Activated T-helper 1 cell treated with anti-CD3 and anti-CD28 coated beads, Interleukin-12 subunit alpha, Interleukin-12 subunit beta, Interleukin-2, Interleukin-4 antibody, amounts not matched to agents 30 ng/mL and 10 ng/mL and 1 ng/mL, durations not matched to agents 14 hours and 24 hours and 36 hours (primary cell): ENCODE data around the gene AATF. TPM values are rescaled to one million over a fixed set of nuclear protein-coding genes. Genes with fewer than 3 reads are reported as not detected.

Experiments used
- DNase-seq: peaks from one replicate; pipeline ENCODE4 v3.0.0; 2021; ENCODE audit warnings: low spot score
- H3K27ac Mint-ChIP-seq: one replicate; pipeline ENCODE4 v1.8.0; 2021; ENCODE audit warnings: mild to moderate bottlenecking, mixed read lengths
- H3K27me3 Mint-ChIP-seq: one replicate; pipeline ENCODE4 v1.8.0; 2022; ENCODE audit warnings: mild to moderate bottlenecking, moderate library complexity, mixed read lengths; ENCODE audit not compliant: insufficient read depth
- H3K36me3 Mint-ChIP-seq: one replicate; pipeline ENCODE4 v1.8.0; 2021; ENCODE audit warnings: low read depth, mixed read lengths
- H3K4me1 Mint-ChIP-seq: one replicate; pipeline ENCODE4 v1.8.0; 2021; ENCODE audit warnings: low read depth, mixed read lengths
- H3K4me3 Mint-ChIP-seq: one replicate; pipeline ENCODE4 v1.8.0; 2021; ENCODE audit warnings: mild to moderate bottlenecking, moderate library complexity, mixed read lengths
- H3K9me3 Mint-ChIP-seq: one replicate; pipeline ENCODE4 v1.8.0; 2021; ENCODE audit warnings: mixed read lengths
- intact Hi-C: fragments of 100-400 bp; cut with micrococcal nuclease; formaldehyde crosslinking; loops from one replicate; pipeline ENCODE4 v1.15.1; 2024
- total RNA-seq: library from RNA; stranded (reverse); gene quantifications from 2 replicates; pipeline ENCODE4 v1.2.3, GENCODE V29; 2022

Gene AATF
- total RNA-seq, 1 donor from 2014 or later: 119 TPM

GRCh38 chr17:36921095-36921851 is 27.5 kb upstream of the AATF start:
- H3K4me3 Mint-ChIP-seq: peak overlapping the region; percentile 27
- peak overlapping the region; percentile 70 for H3K27ac Mint-ChIP-seq
- intact Hi-C loops: loop anchor here (2.0 kb wide), 1 partner anchor 70 kb away; no protein-coding TSS in a partner anchor
- H3K27me3 Mint-ChIP-seq: peaks cover 17% of the 10 kb centered on the region
- DNase-seq: no peak
- H3K9me3 Mint-ChIP-seq: no peaks in the 10 kb centered on the region
- no peaks in the 10 kb centered on the region for H3K36me3 Mint-ChIP-seq
- H3K4me1 Mint-ChIP-seq: peaks cover 24% of the 10 kb centered on the region

DNA sequence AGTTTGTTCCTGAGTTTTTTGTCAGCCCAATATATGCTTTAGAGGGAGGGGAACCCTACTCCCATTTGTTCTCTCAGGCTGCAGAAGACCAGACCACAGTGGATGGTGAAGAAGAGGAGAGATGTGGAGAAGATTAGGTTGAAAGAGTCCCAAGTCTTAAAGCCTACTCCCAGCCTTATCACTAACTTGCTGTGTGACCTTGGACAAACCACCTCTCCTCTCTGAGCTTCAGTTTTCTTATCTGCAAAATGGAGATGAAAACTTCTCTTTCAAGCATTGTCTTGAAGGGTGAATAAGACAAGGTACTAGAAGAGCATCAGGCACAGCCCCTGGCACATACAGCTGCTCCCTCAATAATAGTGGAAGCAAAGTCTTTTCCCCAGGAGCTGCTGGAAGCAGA is 26.6 kb upstream of the AATF start:
- no peaks in the 10 kb centered on the region for H3K9me3 Mint-ChIP-seq
- DNase-seq: no peak
- no peaks in the 10 kb centered on the region for H3K36me3 Mint-ChIP-seq
- no peak overlapping the region for H3K27ac Mint-ChIP-seq
- intact Hi-C loops: no loop called here
- H3K4me3 Mint-ChIP-seq: no peak overlapping the region
- peaks cover 24% of the 10 kb centered on the region for H3K4me1 Mint-ChIP-seq
- peaks cover 18% of the 10 kb centered on the region for H3K27me3 Mint-ChIP-seq

DNA sequence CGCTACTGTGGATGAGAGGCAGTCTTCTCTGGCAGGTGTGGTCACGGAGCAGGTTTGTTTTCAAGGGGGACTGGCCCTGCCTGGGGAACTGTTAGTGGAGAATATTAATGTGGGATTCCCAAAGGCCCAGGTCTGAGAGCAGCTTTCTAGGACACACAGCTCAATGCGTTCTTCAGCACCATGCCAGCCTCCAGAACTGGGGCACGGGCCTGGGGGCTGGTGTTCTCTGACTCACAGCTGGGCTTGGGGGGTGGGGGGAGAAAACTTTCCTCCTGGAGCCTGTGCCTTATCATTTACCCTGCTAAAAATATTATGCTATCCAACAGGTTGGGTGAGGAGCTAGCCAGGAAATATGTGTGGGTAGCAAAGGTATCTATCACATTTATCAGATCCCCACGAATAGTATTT is 24.9 kb upstream of the AATF start:
- Mint-ChIP-seq H3K27ac (no peak overlapping the region), H3K4me3 (no peak overlapping the region), H3K4me1 (peaks cover 24% of the 10 kb centered on the region), H3K36me3 (no peaks in the 10 kb centered on the region), H3K9me3 (no peaks in the 10 kb centered on the region), H3K27me3 (peaks cover 31% of the 10 kb centered on the region)
- DNase-seq: no peak
- intact Hi-C loops: no loop called here

GRCh38 chr17:36926226-36926625 is 22.5 kb upstream of the AATF start:
- H3K4me3 Mint-ChIP-seq: no peak overlapping the region
- no peaks in the 10 kb centered on the region for H3K36me3 Mint-ChIP-seq
- intact Hi-C loops: no loop called here
- H3K9me3 Mint-ChIP-seq: no peaks in the 10 kb centered on the region
- H3K4me1 Mint-ChIP-seq: peaks cover 14% of the 10 kb centered on the region
- H3K27me3 Mint-ChIP-seq: peaks cover 50% of the 10 kb centered on the region
- no peak overlapping the region for H3K27ac Mint-ChIP-seq
- no peak for DNase-seq

GRCh38 chr17:36926701-36927100 is 22.1 kb upstream of the AATF start:
- DNase-seq: no peak
- Mint-ChIP-seq H3K36me3 (no peaks in the 10 kb centered on the region), H3K27ac (no peak overlapping the region), H3K4me1 (peaks cover 14% of the 10 kb centered on the region), H3K27me3 (peaks cover 50% of the 10 kb centered on the region), H3K9me3 (no peaks in the 10 kb centered on the region), H3K4me3 (no peak overlapping the region)
- intact Hi-C loops: no loop called here

DNA sequence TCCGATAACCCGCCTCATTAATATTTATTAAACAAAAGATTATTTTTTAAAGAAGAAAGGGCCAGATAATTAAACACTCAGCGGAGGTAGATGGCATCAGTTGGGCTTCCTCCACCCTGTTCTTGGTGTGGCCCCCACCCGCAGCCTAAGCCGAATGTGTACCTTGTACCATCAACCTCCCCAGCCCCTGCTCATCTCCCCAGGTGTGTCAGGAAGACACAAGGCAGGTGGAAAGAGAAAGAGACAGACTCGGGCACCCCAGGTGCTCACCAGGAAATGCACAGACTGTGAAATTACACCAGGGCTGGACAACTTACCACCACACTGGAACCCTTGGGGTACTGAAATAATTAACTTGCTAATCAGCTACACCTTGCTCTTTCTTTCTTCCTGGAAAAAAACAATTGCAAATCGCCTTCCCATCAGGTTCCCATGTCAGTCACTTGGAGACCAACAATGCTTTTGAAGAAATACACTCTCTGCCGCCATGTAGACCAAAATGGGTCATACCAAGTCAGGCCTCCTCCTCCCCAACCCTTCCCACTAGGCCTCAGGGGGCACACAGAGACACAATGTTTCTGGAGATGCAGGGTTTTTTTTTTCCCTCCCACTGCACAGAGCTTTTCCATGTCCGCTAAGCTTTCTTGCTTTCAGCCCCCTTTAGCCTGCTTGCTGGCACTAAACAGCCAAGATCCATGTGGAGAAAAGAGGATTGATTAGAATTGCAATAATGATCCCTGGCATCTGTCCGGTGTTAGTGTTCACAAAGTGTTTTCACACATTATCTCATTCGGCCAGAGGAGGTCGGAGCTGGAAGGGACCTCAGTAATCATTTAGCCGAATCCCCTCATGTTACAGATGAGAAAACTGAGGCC is 20.0 kb upstream of the AATF start:
- Mint-ChIP-seq H3K9me3 (no peaks in the 10 kb centered on the region), H3K27ac (no peak overlapping the region), H3K4me3 (no peak overlapping the region), H3K36me3 (no peaks in the 10 kb centered on the region), H3K4me1 (peaks cover 29% of the 10 kb centered on the region), H3K27me3 (peaks cover 66% of the 10 kb centered on the region)
- no peak for DNase-seq
- intact Hi-C loops: no loop called here

DNA sequence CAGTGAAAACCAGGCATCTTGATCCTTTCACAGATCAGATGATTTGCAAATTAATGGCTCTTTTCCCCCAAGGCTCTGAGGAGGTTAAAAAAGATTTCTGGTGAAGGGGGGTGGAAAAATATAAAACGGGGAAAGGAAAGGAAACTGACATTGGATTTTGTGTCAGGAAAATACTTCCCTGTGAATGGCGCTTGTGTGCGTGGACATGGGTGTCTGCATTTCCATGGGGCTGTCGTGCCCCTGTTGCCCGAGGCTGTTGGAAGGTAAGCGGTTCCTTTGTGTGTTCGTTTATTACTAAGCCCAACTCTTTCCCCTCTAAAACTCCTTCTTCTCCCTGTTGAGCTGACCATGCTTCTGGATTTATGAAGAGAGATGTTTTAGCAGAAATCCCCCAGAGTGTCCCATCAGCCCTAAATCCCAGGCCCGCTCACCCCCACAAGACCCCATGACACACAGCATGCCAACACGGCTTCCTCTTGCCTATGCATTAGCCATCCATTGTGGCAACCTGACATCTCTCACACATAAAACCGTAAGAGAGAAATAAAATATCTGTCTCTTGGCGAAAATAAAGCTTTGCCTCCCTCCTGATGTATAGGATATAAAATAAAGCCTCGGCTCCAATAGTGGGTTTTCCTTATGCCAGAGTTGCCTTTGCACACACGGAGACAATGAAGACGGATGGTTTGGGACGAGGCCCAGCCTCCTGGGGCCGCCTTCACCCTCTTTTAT is 18.7 kb upstream of the AATF start:
- H3K4me3 Mint-ChIP-seq: no peak overlapping the region
- peaks cover 71% of the 10 kb centered on the region for H3K27me3 Mint-ChIP-seq
- H3K27ac Mint-ChIP-seq: no peak overlapping the region
- no peak for DNase-seq
- H3K9me3 Mint-ChIP-seq: no peaks in the 10 kb centered on the region
- no peaks in the 10 kb centered on the region for H3K36me3 Mint-ChIP-seq
- H3K4me1 Mint-ChIP-seq: peaks cover 34% of the 10 kb centered on the region
- intact Hi-C loops: loop anchor here (5.0 kb wide), 3 partner anchors 223 to 303 kb away; no protein-coding TSS in a partner anchor

DNA sequence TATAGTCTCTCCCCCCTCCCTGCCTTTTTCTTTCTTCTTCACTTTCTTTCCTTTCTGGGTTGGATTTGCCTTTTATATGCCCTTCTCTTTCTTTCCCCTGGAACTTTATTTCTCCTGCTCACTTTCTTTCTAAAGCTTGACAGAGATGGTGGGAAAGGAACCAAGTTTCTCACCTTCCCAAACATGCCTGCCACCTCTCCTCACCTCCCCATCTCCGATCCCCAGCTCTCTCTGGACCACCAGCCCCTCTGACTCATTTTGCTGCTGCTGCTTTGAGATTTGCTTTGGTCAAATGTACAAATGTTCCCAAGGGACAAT is 18.2 kb upstream of the AATF start:
- intact Hi-C loops: loop anchor here (5.0 kb wide), 3 partner anchors 223 to 303 kb away; no protein-coding TSS in a partner anchor
- no peak overlapping the region for H3K27ac Mint-ChIP-seq

GRCh38 chr17:36931096-36931696 is 17.6 kb upstream of the AATF start:
- H3K4me1 Mint-ChIP-seq: peaks cover 39% of the 10 kb centered on the region
- no peak for DNase-seq
- intact Hi-C loops: loop anchor here (5.0 kb wide), 3 partner anchors 224 to 304 kb away; no protein-coding TSS in a partner anchor
- peak overlapping the region; percentile 16 for H3K27ac Mint-ChIP-seq
- H3K27me3 Mint-ChIP-seq: peaks cover 81% of the 10 kb centered on the region
- H3K4me3 Mint-ChIP-seq: no peak overlapping the region
- no peaks in the 10 kb centered on the region for H3K36me3 Mint-ChIP-seq
- H3K9me3 Mint-ChIP-seq: no peaks in the 10 kb centered on the region

More for the DNA sequence above, 18.2 kb upstream of the AATF start:
- DNase-seq: no peak
- Mint-ChIP-seq H3K4me1 (peaks cover 39% of the 10 kb centered on the region), H3K27me3 (peaks cover 76% of the 10 kb centered on the region), H3K36me3 (no peaks in the 10 kb centered on the region), H3K9me3 (no peaks in the 10 kb centered on the region), H3K4me3 (no peak overlapping the region)

GRCh38 chr17:36931697-36932382 is 16.9 kb upstream of the AATF start:
- no peak for DNase-seq
- Mint-ChIP-seq H3K9me3 (no peaks in the 10 kb centered on the region), H3K27me3 (peaks cover 82% of the 10 kb centered on the region), H3K36me3 (no peaks in the 10 kb centered on the region), H3K4me1 (peaks cover 39% of the 10 kb centered on the region), H3K4me3 (peak overlapping the region; percentile 9), H3K27ac (peak overlapping the region; percentile 82)
- intact Hi-C loops: loop anchor here (2.0 to 5.0 kb wide), 4 partner anchors 15 to 305 kb away; no protein-coding TSS in a partner anchor

- H3K9me3 Mint-ChIP-seq: no peaks in the 10 kb centered on the region
- H3K36me3 Mint-ChIP-seq: no peaks in the 10 kb centered on the region
- DNase-seq: no peak
- H3K27me3 Mint-ChIP-seq: peaks cover 87% of the 10 kb centered on the region
- peak overlapping the region; percentile 82 for H3K27ac Mint-ChIP-seq
- intact Hi-C loops: loop anchor here (2.0 to 5.0 kb wide), 4 partner anchors 14 to 305 kb away; no protein-coding TSS in a partner anchor
- H3K4me1 Mint-ChIP-seq: peaks cover 39% of the 10 kb centered on the region
- peak overlapping the region; percentile 9 for H3K4me3 Mint-ChIP-seq
Measured at GRCh38 chr17:36932383-36932693, 16.4 kb upstream of the AATF start.
